MCF 10A (cell line): ENCODE results near the gene TMCO6. TPM values are rescaled to one million over a fixed set of nuclear protein-coding genes. Genes with fewer than 3 reads are reported as not detected.

Experiments
- BruUV-seq: library from RNA; stranded (reverse); fragments of 400-500 nt; replicated peaks from 2 replicates; lab custom pipeline; 2021; lab: Mats Ljungman, UMichigan
- CTCF ChIA-PET: fragments of 300-600 bp; sonication (Branson Sonifier 250); formaldehyde crosslinking; extraction: SDS; loops from one replicate; lab custom pipeline; 2021; ENCODE audit warnings: antibody characterized with exemption, inconsistent platforms; lab: Yijun Ruan, JAX
- POLR2A ChIA-PET: fragments of 300-600, 350-650 bp; sonication (Branson Sonifier 250); formaldehyde crosslinking; extraction: SDS; loops from one replicate; lab custom pipeline; 2020; ENCODE audit warnings: antibody characterized with exemption, inconsistent platforms; lab: Yijun Ruan, JAX
- DNase-seq: peaks from one replicate; pipeline ENCODE4 v3.0.0-alpha.2; 2018; ENCODE audit not compliant: unreplicated experiment
- H3K27ac Mint-ChIP-seq: one replicate; pipeline ENCODE4 v1.8.0; 2022; ENCODE audit warnings: mild to moderate bottlenecking, low read depth, mixed read lengths; ENCODE audit not compliant: unreplicated experiment
- H3K27me3 Mint-ChIP-seq: one replicate; pipeline ENCODE4 v1.8.0; 2022; ENCODE audit warnings: mixed read lengths; ENCODE audit not compliant: insufficient read depth, unreplicated experiment
- H3K36me3 Mint-ChIP-seq: one replicate; pipeline ENCODE4 v1.8.0; 2022; ENCODE audit warnings: mild to moderate bottlenecking, moderate library complexity, mixed read lengths; ENCODE audit not compliant: insufficient read depth, unreplicated experiment
- H3K4me1 Mint-ChIP-seq: one replicate; pipeline ENCODE4 v1.8.0; 2022; ENCODE audit warnings: mixed read lengths; ENCODE audit not compliant: insufficient read depth, unreplicated experiment
- H3K4me3 Mint-ChIP-seq: one replicate; pipeline ENCODE4 v1.8.0; 2022; ENCODE audit warnings: mild to moderate bottlenecking, moderate library complexity, mixed read lengths; ENCODE audit not compliant: unreplicated experiment
- H3K9me3 Mint-ChIP-seq: one replicate; pipeline ENCODE4 v1.8.0; 2022; ENCODE audit warnings: mixed read lengths; ENCODE audit not compliant: unreplicated experiment
- intact Hi-C: fragments of 100-400 bp; cut with micrococcal nuclease; formaldehyde crosslinking; loops from 2 replicates; pipeline ENCODE4 v1.14.1; 2022
- microRNA-seq: library from miRNA; unstranded; fragments of <30 nt; microRNA quantifications from one replicate; pipeline ENCODE4 v1.2.0, GENCODE V29; 2022
- total RNA-seq: library from RNA; stranded (reverse); gene quantifications from 2 replicates; pipeline ENCODE4 v1.2.3, GENCODE V29; 2022
- TF ChIP-seq, protein P1 (sequence below): fragments of 200-600 bp; IDR thresholded peaks from one replicate; pipeline ENCODE4 v1.8.0; 2022; ENCODE audit warnings: antibody characterized with exemption, mild to moderate bottlenecking; ENCODE audit not compliant: unreplicated experiment

The TMCO6 gene
- total RNA-seq, 1 experiment from 2014 or later = 17.2 TPM

DNA sequence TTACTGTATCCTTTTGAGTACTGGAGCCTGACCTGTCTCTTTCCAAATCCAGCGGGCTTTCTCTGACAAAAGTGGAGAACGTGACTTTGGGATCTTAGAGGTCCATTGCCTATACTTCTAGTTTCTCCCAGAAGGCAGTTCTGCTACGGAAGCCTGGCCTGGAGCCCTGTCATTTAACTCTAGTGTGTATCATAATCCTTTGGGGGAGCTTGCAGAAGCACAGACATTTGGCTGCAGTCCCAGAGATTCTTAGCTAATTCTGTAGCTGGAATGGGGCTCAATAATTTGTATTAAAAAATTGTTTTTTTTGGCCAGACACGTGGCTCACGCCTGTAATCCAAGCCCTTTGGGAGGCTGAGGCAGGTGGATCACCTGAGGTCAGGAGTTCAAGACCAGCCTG lies 55.0 kb downstream of the TMCO6 start:
- peaks cover 82% of the 10 kb centered on the region for H3K36me3 Mint-ChIP-seq

More for the DNA sequence above, 55.0 kb downstream of the TMCO6 start:
- ChIA-PET CTCF (interaction anchor here (0.5 to 1.1 kb wide), 3 partner anchors 232 to 971 kb away, joined by 4 read pairs; partner anchors contain the start of gene PCDHAC1), POLR2A (interaction anchor here (0.6 to 9.6 kb wide), 7 partner anchors 8 to 49 kb away, joined by 3 to 153 read pairs (median 4); partner anchors contain the start of genes IK, NDUFA2 and WDR55)
- Mint-ChIP-seq H3K27me3 (no peaks in the 10 kb centered on the region), H3K4me1 (peaks cover 16% of the 10 kb centered on the region), H3K27ac (no peak overlapping the region), H3K9me3 (no peaks in the 10 kb centered on the region), H3K4me3 (no peak overlapping the region)
- no TSS peak for BruUV-seq
- TF ChIP-seq, protein P1, sequence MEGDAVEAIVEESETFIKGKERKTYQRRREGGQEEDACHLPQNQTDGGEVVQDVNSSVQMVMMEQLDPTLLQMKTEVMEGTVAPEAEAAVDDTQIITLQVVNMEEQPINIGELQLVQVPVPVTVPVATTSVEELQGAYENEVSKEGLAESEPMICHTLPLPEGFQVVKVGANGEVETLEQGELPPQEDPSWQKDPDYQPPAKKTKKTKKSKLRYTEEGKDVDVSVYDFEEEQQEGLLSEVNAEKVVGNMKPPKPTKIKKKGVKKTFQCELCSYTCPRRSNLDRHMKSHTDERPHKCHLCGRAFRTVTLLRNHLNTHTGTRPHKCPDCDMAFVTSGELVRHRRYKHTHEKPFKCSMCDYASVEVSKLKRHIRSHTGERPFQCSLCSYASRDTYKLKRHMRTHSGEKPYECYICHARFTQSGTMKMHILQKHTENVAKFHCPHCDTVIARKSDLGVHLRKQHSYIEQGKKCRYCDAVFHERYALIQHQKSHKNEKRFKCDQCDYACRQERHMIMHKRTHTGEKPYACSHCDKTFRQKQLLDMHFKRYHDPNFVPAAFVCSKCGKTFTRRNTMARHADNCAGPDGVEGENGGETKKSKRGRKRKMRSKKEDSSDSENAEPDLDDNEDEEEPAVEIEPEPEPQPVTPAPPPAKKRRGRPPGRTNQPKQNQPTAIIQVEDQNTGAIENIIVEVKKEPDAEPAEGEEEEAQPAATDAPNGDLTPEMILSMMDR = no peak
- DNase-seq = no peak
- intact Hi-C loops = no loop called here

Small RNA genes lying within 50 kb of the gene (microRNA-seq; reads per million reads assigned to microRNA genes)
- gene MIR3655 = not detected

Other genes starting within 250 kb of the TMCO6 start
- 142 and 146 TPM in 2 replicates for gene ANKHD1, start 237.6 kb upstream of the TMCO6 start, total RNA-seq
- gene EIF4EBP3, start 91.8 kb upstream of the TMCO6 start, total RNA-seq = 25.3 and 35.3 TPM in 2 replicates
- gene SRA1, start 82.0 kb upstream of the TMCO6 start, total RNA-seq = 105 and 107 TPM in 2 replicates
- 22.7 and 28.1 TPM in 2 replicates for gene APBB3, start 74.9 kb upstream of the TMCO6 start, total RNA-seq
- gene SLC35A4, start 74.6 kb upstream of the TMCO6 start, total RNA-seq = 84.0 and 119 TPM in 2 replicates
- 0.79 and 2.2 TPM in 2 replicates for gene CD14, start 6.3 kb upstream of the TMCO6 start, total RNA-seq
- 63.2 and 82.2 TPM in 2 replicates for gene NDUFA2, start 8.2 kb downstream of the TMCO6 start, total RNA-seq
- 128 and 160 TPM in 2 replicates for gene IK, start 8.4 kb downstream of the TMCO6 start, total RNA-seq
- gene WDR55, start 25.5 kb downstream of the TMCO6 start, total RNA-seq = 35.0 and 36.4 TPM in 2 replicates
- gene DND1, start 34.1 kb downstream of the TMCO6 start, total RNA-seq = 4.3 and 5.1 TPM in 2 replicates
- gene HARS1, start 51.9 kb downstream of the TMCO6 start, total RNA-seq = 126 and 131 TPM in 2 replicates
- gene HARS2, start 52.0 kb downstream of the TMCO6 start, total RNA-seq = 48.5 and 54.3 TPM in 2 replicates
- 54.9 and 70.4 TPM in 2 replicates for gene ZMAT2, start 61.0 kb downstream of the TMCO6 start, total RNA-seq
- gene PCDHA1, start 146.7 kb downstream of the TMCO6 start, total RNA-seq = 0.07 TPM in 1 of 2 replicates, not detected in the other
- gene PCDHA2, start 155.4 kb downstream of the TMCO6 start, total RNA-seq = not detected in 2 replicates
- not detected in 2 replicates for gene PCDHA3, start 161.6 kb downstream of the TMCO6 start, total RNA-seq
- gene PCDHA4, start 167.6 kb downstream of the TMCO6 start, total RNA-seq = 0.16 and 0.49 TPM in 2 replicates
- 0.12 and 0.22 TPM in 2 replicates for gene PCDHA5, start 182.2 kb downstream of the TMCO6 start, total RNA-seq
- gene PCDHA6, start 188.5 kb downstream of the TMCO6 start, total RNA-seq = 1.0 and 1.5 TPM in 2 replicates
- gene PCDHA7, start 194.8 kb downstream of the TMCO6 start, total RNA-seq = 0.40 and 0.69 TPM in 2 replicates
- gene PCDHA8, start 201.7 kb downstream of the TMCO6 start, total RNA-seq = 0.25 TPM in 1 of 2 replicates, not detected in the other
- 0.25 and 0.28 TPM in 2 replicates for gene PCDHA9, start 208.9 kb downstream of the TMCO6 start, total RNA-seq
- gene PCDHA10, start 216.4 kb downstream of the TMCO6 start, total RNA-seq = 0.15 and 0.16 TPM in 2 replicates
- gene PCDHA11, start 229.5 kb downstream of the TMCO6 start, total RNA-seq = 0.27 and 0.49 TPM in 2 replicates
- 6.1 and 9.6 TPM in 2 replicates for gene PCDHA12, start 235.9 kb downstream of the TMCO6 start, total RNA-seq
- 0.33 and 0.74 TPM in 2 replicates for gene PCDHA13, start 242.7 kb downstream of the TMCO6 start, total RNA-seq